WTC11 (cell line): Measurements from ENCODE around the gene CENPE. TPM values are rescaled to one million over a fixed set of nuclear protein-coding genes. Genes with fewer than 3 reads are reported as not detected.

Experiments
- ATAC-seq: fragments of 200-7000 bp; cut with Tn5 transposase; 2 replicates; pipeline ENCODE4 v1.10.0; 2021; ENCODE audit warnings: mild to moderate bottlenecking, moderate library complexity
- CTCF ChIA-PET: fragments of 300-600 bp; sonication (Branson Sonifier 250); formaldehyde crosslinking; loops from one replicate; lab custom pipeline; 2021; ENCODE audit warnings: antibody characterized with exemption; lab: Charles Lee
- POLR2A ChIA-PET: fragments of 350-600 bp; sonication (Branson Sonifier 250); formaldehyde crosslinking; loops from one replicate; lab custom pipeline; 2021; ENCODE audit warnings: antibody characterized with exemption; lab: Charles Lee
- DNase-seq: peaks from one replicate; pipeline ENCODE4 v3.0.0; 2021; ENCODE audit warnings: low spot score
- H3K27ac Mint-ChIP-seq: 2 replicates; pipeline ENCODE4 v1.8.0; 2021; ENCODE audit warnings: mixed read lengths
- H3K27me3 Mint-ChIP-seq: 2 replicates; pipeline ENCODE4 v1.8.0; 2021; ENCODE audit warnings: low read depth, mild to moderate bottlenecking, moderate library complexity, mixed read lengths
- H3K36me3 Mint-ChIP-seq: 2 replicates; pipeline ENCODE4 v1.8.0; 2021; ENCODE audit warnings: mixed read lengths
- H3K4me1 Mint-ChIP-seq: 2 replicates; pipeline ENCODE4 v1.8.0; 2022; ENCODE audit warnings: mixed read lengths
- H3K4me3 Mint-ChIP-seq: 2 replicates; pipeline ENCODE4 v1.8.0; 2021; ENCODE audit warnings: mild to moderate bottlenecking, moderate library complexity, mixed read lengths
- H3K9me3 Mint-ChIP-seq: 2 replicates; pipeline ENCODE4 v1.8.0; 2021; ENCODE audit warnings: mixed read lengths
- CBFB ChIP-seq: sonication (generic); formaldehyde crosslinking; IDR thresholded peaks from 2 replicates; pipeline ENCODE4 v1.8.1; 2022; ENCODE audit warnings: mild to moderate bottlenecking, low read depth, missing genetic modification reagents
- CREB1 ChIP-seq: sonication (generic); formaldehyde crosslinking; IDR thresholded peaks from 2 replicates; pipeline ENCODE4 v1.8.0; 2023; ENCODE audit warnings: mild to moderate bottlenecking, missing genetic modification reagents
- EMX1 ChIP-seq: fragments of 250-450 bp; sonication (Bioruptor Pico); IDR thresholded peaks from 2 replicates; pipeline ENCODE4 v1.8.0; 2021; ENCODE audit warnings: mild to moderate bottlenecking
- ETV6 ChIP-seq: sonication (generic); formaldehyde crosslinking; IDR thresholded peaks from 2 replicates; pipeline ENCODE4 v1.8.1; 2022; ENCODE audit warnings: mild to moderate bottlenecking, missing genetic modification reagents
- GABPB1 ChIP-seq: sonication (generic); formaldehyde crosslinking; IDR thresholded peaks from 2 replicates; pipeline ENCODE4 v1.8.1; 2023; ENCODE audit warnings: mild to moderate bottlenecking, missing genetic modification reagents
- NR2C2 ChIP-seq: sonication (generic); formaldehyde crosslinking; IDR thresholded peaks from 2 replicates; pipeline ENCODE4 v1.8.0; 2022; ENCODE audit warnings: mild to moderate bottlenecking, missing genetic modification reagents
- NR3C1 ChIP-seq: sonication (generic); formaldehyde crosslinking; conservative IDR thresholded peaks from 2 replicates; pipeline ENCODE4 v1.8.1; 2023; ENCODE audit warnings: low read depth, mild to moderate bottlenecking, missing genetic modification reagents
- PREB ChIP-seq: sonication (generic); formaldehyde crosslinking; IDR thresholded peaks from 2 replicates; pipeline ENCODE4 v1.8.1; 2022; ENCODE audit warnings: mild to moderate bottlenecking, missing genetic modification reagents, moderate library complexity, borderline replicate concordance
- PRRX2 ChIP-seq: fragments of 250-450 bp; sonication (Bioruptor Pico); IDR thresholded peaks from 2 replicates; pipeline ENCODE4 v1.8.0; 2021; ENCODE audit warnings: mild to moderate bottlenecking
- SOX15 ChIP-seq: fragments of 250-450 bp; sonication (Bioruptor Pico); IDR thresholded peaks from 2 replicates; pipeline ENCODE4 v1.9.0; 2021; ENCODE audit warnings: mild to moderate bottlenecking
- SP1 ChIP-seq: sonication (generic); formaldehyde crosslinking; conservative IDR thresholded peaks from 2 replicates; pipeline ENCODE4 v1.8.1; 2022; ENCODE audit warnings: missing genetic modification reagents
- TP53 ChIP-seq: sonication (generic); formaldehyde crosslinking; IDR thresholded peaks from 2 replicates; pipeline ENCODE4 v1.8.1; 2023; ENCODE audit warnings: mild to moderate bottlenecking, missing genetic modification reagents
- ZNF512 ChIP-seq: sonication (generic); formaldehyde crosslinking; IDR thresholded peaks from 2 replicates; pipeline ENCODE4 v1.8.1; 2022; ENCODE audit warnings: missing genetic modification reagents, borderline replicate concordance
- total RNA-seq: library from RNA; stranded (reverse); gene quantifications from 3 replicates; pipeline ENCODE4 v1.2.3, GENCODE V29; 2021
- TF ChIP-seq, protein P1 (sequence below): sonication (generic); formaldehyde crosslinking; IDR thresholded peaks from 2 replicates; pipeline ENCODE4 v1.8.0; 2023; ENCODE audit warnings: missing genetic modification reagents, mild to moderate bottlenecking, borderline replicate concordance
- TF ChIP-seq, protein P2 (sequence below): fragments of 250-450 bp; sonication (Bioruptor Pico); IDR thresholded peaks from 2 replicates; pipeline ENCODE4 v1.8.0; 2021; ENCODE audit warnings: mild to moderate bottlenecking
- TF ChIP-seq, protein P3 (sequence below): fragments of 250-450 bp; sonication (Bioruptor Pico); IDR thresholded peaks from 2 replicates; pipeline ENCODE4 v1.9.0; 2021; ENCODE audit warnings: moderate library complexity, mild to moderate bottlenecking, inconsistent platforms, borderline replicate concordance

CENPE gene
- total RNA-seq, 1 experiment from 2014 or later, result 46.6 TPM

DNA sequence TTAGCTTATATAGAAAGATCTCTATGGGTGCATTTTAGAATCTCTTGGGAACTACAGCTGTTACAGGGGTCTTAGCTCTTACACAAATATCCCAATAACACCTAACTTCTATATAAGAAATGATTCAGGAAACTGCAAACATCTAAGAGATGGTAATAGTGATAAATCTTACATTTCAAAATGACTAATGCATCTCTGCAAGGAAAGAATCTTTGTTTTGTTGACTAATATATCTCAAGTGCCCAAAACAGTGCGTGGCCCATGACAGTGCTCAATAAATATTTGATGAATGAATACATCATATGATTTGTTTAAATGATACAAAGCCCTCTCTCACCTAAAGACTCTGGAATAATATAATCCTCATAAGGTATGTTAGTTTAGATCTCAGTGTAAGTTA, 47.5 kb downstream of the CENPE start:
- CTCF ChIA-PET, result no interaction called here
- Mint-ChIP-seq H3K4me1 (no peaks in the 10 kb centered on the region), H3K36me3 (peaks cover 60% of the 10 kb centered on the region), H3K4me3 (no peak overlapping the region), H3K27me3 (no peaks in the 10 kb centered on the region), H3K9me3 (no peaks in the 10 kb centered on the region), H3K27ac (no peak overlapping the region)
- ATAC-seq (no peak), DNase-seq (no peak)
- POLR2A ChIA-PET, result no interaction called here
- TF ChIP-seq SP1 (CRISPR knock-in tag), result no peak

GRCh38 chr4:103144926-103145325, 53.2 kb downstream of the CENPE start:
- DNase-seq (no peak), ATAC-seq (no peak)
- Mint-ChIP-seq H3K9me3 (no peaks in the 10 kb centered on the region), H3K4me3 (no peak overlapping the region), H3K27ac (no peak overlapping the region), H3K4me1 (no peaks in the 10 kb centered on the region), H3K36me3 (peaks cover 80% of the 10 kb centered on the region), H3K27me3 (no peaks in the 10 kb centered on the region)
- POLR2A ChIA-PET, result no interaction called here
- TF ChIP-seq NR3C1 (CRISPR knock-in tag), result no peak
- TF ChIP-seq CBFB (CRISPR knock-in tag), result no peak
- no peak for TF ChIP-seq GABPB1 (CRISPR knock-in tag)
- no peak for TF ChIP-seq EMX1 (CRISPR knock-in tag)
- TF ChIP-seq, protein P1, sequence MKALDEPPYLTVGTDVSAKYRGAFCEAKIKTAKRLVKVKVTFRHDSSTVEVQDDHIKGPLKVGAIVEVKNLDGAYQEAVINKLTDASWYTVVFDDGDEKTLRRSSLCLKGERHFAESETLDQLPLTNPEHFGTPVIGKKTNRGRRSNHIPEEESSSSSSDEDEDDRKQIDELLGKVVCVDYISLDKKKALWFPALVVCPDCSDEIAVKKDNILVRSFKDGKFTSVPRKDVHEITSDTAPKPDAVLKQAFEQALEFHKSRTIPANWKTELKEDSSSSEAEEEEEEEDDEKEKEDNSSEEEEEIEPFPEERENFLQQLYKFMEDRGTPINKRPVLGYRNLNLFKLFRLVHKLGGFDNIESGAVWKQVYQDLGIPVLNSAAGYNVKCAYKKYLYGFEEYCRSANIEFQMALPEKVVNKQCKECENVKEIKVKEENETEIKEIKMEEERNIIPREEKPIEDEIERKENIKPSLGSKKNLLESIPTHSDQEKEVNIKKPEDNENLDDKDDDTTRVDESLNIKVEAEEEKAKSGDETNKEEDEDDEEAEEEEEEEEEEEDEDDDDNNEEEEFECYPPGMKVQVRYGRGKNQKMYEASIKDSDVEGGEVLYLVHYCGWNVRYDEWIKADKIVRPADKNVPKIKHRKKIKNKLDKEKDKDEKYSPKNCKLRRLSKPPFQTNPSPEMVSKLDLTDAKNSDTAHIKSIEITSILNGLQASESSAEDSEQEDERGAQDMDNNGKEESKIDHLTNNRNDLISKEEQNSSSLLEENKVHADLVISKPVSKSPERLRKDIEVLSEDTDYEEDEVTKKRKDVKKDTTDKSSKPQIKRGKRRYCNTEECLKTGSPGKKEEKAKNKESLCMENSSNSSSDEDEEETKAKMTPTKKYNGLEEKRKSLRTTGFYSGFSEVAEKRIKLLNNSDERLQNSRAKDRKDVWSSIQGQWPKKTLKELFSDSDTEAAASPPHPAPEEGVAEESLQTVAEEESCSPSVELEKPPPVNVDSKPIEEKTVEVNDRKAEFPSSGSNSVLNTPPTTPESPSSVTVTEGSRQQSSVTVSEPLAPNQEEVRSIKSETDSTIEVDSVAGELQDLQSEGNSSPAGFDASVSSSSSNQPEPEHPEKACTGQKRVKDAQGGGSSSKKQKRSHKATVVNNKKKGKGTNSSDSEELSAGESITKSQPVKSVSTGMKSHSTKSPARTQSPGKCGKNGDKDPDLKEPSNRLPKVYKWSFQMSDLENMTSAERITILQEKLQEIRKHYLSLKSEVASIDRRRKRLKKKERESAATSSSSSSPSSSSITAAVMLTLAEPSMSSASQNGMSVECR (CRISPR knock-in tag), result no peak
- TF ChIP-seq CREB1 (CRISPR knock-in tag), result no peak
- TF ChIP-seq NR2C2, result no peak
- no peak for TF ChIP-seq SOX15 (CRISPR knock-in tag)
- TF ChIP-seq ETV6 (CRISPR knock-in tag), result no peak
- TF ChIP-seq TP53 (CRISPR knock-in tag), result no peak
- TF ChIP-seq, protein P2, sequence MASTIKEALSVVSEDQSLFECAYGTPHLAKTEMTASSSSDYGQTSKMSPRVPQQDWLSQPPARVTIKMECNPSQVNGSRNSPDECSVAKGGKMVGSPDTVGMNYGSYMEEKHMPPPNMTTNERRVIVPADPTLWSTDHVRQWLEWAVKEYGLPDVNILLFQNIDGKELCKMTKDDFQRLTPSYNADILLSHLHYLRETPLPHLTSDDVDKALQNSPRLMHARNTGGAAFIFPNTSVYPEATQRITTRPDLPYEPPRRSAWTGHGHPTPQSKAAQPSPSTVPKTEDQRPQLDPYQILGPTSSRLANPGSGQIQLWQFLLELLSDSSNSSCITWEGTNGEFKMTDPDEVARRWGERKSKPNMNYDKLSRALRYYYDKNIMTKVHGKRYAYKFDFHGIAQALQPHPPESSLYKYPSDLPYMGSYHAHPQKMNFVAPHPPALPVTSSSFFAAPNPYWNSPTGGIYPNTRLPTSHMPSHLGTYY, result no peak
- CTCF ChIA-PET, result no interaction called here

- no peaks in the 10 kb centered on the region for H3K9me3 Mint-ChIP-seq
- TF ChIP-seq, protein P3, sequence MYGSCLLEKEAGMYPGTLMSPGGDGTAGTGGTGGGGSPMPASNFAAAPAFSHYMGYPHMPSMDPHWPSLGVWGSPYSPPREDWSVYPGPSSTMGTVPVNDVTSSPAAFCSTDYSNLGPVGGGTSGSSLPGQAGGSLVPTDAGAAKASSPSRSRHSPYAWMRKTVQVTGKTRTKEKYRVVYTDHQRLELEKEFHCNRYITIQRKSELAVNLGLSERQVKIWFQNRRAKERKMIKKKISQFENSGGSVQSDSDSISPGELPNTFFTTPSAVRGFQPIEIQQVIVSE (CRISPR knock-in tag), result no peak
- TF ChIP-seq PRRX2 (CRISPR knock-in tag) (no peak), ZNF512 (no peak), PREB (CRISPR knock-in tag) (no peak)
- H3K4me3 Mint-ChIP-seq, result no peak overlapping the region
- no peak for ATAC-seq
- H3K27ac Mint-ChIP-seq, result no peak overlapping the region
- no peaks in the 10 kb centered on the region for H3K27me3 Mint-ChIP-seq
- DNase-seq, result no peak
- peaks cover 74% of the 10 kb centered on the region for H3K36me3 Mint-ChIP-seq
- no peaks in the 10 kb centered on the region for H3K4me1 Mint-ChIP-seq
- ChIA-PET CTCF (no interaction called here), POLR2A (no interaction called here)
Observed at GRCh38 chr4:103137446-103137827, 60.7 kb downstream of the CENPE start.
